GM23338 (cell line): Measurements from ENCODE around the gene PARD6A. TPM values are rescaled to one million over a fixed set of nuclear protein-coding genes. Genes with fewer than 3 reads are reported as not detected.

Source experiments
- ATAC-seq: fragments of 200-7000 bp; cut with Tn5 transposase; 3 replicates; pipeline ENCODE4 v1.9.1; 2020
- DNase-seq: peaks from one replicate; pipeline ENCODE4 v3.0.0-alpha.2; 2015; ENCODE audit warnings: low spot score
- H2AFZ ChIP-seq: fragments of 200-600 bp; sonication (generic); 2 replicates; pipeline ENCODE4 v1.8.0; 2016; ENCODE audit warnings: antibody characterized with exemption, mild to moderate bottlenecking, moderate library complexity
- H3F3A ChIP-seq: fragments of 200-600 bp; sonication (generic); replicated peaks from 2 replicates; pipeline ENCODE4 v1.8.0; 2017; ENCODE audit warnings: antibody characterized with exemption, mixed run types, low read depth
- H3K27ac ChIP-seq: fragments of 200-600 bp; sonication (generic); 2 replicates; pipeline ENCODE4 v1.6.1; 2016; ENCODE audit warnings: low read depth
- H3K27me3 ChIP-seq: fragments of 200-600 bp; sonication (generic); 2 replicates; pipeline ENCODE4 v1.8.0; 2016; ENCODE audit warnings: mild to moderate bottlenecking, mixed run types, moderate library complexity; ENCODE audit not compliant: insufficient read depth
- H3K36me3 ChIP-seq: fragments of 200-600 bp; sonication (generic); 2 replicates; pipeline ENCODE4 v1.8.0; 2016; ENCODE audit warnings: mild to moderate bottlenecking; ENCODE audit not compliant: insufficient read depth
- H3K4me1 ChIP-seq: fragments of 200-600 bp; sonication (generic); 2 replicates; pipeline ENCODE4 v1.8.0; 2016; ENCODE audit warnings: mild to moderate bottlenecking, moderate library complexity; ENCODE audit not compliant: insufficient read depth
- H3K4me2 ChIP-seq: fragments of 200-600 bp; sonication (generic); 2 replicates; pipeline ENCODE4 v1.7.1; 2017; ENCODE audit warnings: mixed run types
- H3K4me3 ChIP-seq: fragments of 200-600 bp; sonication (generic); 2 replicates; pipeline ENCODE4 v1.6.1; 2016; ENCODE audit warnings: mixed run types
- H3K79me2 ChIP-seq: fragments of 200-600 bp; sonication (generic); replicated peaks from 2 replicates; pipeline ENCODE4 v1.8.0; 2017; ENCODE audit warnings: mild to moderate bottlenecking; ENCODE audit not compliant: insufficient read depth
- H3K9me2 ChIP-seq: fragments of 200-600 bp; sonication (generic); 2 replicates; pipeline ENCODE4 v1.8.0; 2017; ENCODE audit not compliant: insufficient read depth
- H4K20me1 ChIP-seq: fragments of 200-600 bp; sonication (generic); replicated peaks from 2 replicates; pipeline ENCODE4 v1.8.0; 2017; ENCODE audit warnings: mild to moderate bottlenecking; ENCODE audit not compliant: insufficient read depth
- H3K27ac Mint-ChIP-seq: 2 replicates; pipeline ENCODE4 v1.8.0; 2020; ENCODE audit warnings: inconsistent platforms, mild to moderate bottlenecking, moderate library complexity, mixed read lengths
- H3K27me3 Mint-ChIP-seq: 3 replicates; pipeline ENCODE4 v1.8.0; 2022; ENCODE audit warnings: low read depth, mild to moderate bottlenecking, moderate library complexity, mixed read lengths, inconsistent platforms; ENCODE audit not compliant: insufficient read depth, poor library complexity
- H3K36me3 Mint-ChIP-seq: 3 replicates; pipeline ENCODE4 v1.8.0; 2021; ENCODE audit warnings: low read depth, mild to moderate bottlenecking, inconsistent platforms, moderate library complexity, mixed read lengths
- H3K4me1 Mint-ChIP-seq: 3 replicates; pipeline ENCODE4 v1.8.0; 2020; ENCODE audit warnings: mild to moderate bottlenecking, inconsistent platforms, mixed read lengths
- H3K4me3 Mint-ChIP-seq: 3 replicates; pipeline ENCODE4 v1.8.0; 2021; ENCODE audit warnings: moderate library complexity, mild to moderate bottlenecking, inconsistent platforms, mixed read lengths
- H3K9me3 Mint-ChIP-seq: 3 replicates; pipeline ENCODE4 v1.8.0; 2020; ENCODE audit warnings: moderate library complexity, mild to moderate bottlenecking, inconsistent platforms, mixed read lengths
- EZH2 ChIP-seq: fragments of 200-600 bp; sonication (generic); IDR thresholded peaks from one replicate; pipeline ENCODE4 v1.8.0; 2017; ENCODE audit warnings: antibody characterized with exemption, mild to moderate bottlenecking, low read depth; ENCODE audit not compliant: unreplicated experiment
- EZH2phosphoT487 ChIP-seq: fragments of 200-600 bp; sonication (generic); IDR thresholded peaks from one replicate; pipeline ENCODE4 v1.8.1; 2018; ENCODE audit warnings: antibody characterized with exemption; ENCODE audit not compliant: unreplicated experiment
- JUNB ChIP-seq: IDR thresholded peaks from one replicate; pipeline ENCODE4 v1.6.1; 2016; ENCODE audit warnings: antibody characterized with exemption; ENCODE audit not compliant: unreplicated experiment
- NANOG ChIP-seq: IDR thresholded peaks from 2 replicates; pipeline ENCODE4 v1.6.1; 2016; ENCODE audit warnings: antibody characterized with exemption, borderline replicate concordance
- STAT1 ChIP-seq: IDR thresholded peaks from one replicate; pipeline ENCODE4 v1.6.1; 2016; ENCODE audit warnings: antibody characterized with exemption; ENCODE audit not compliant: unreplicated experiment
- ZNF114 ChIP-seq: fragments of 250-450 bp; sonication (Bioruptor Pico); IDR thresholded peaks from 2 replicates; pipeline ENCODE4 v1.5.0; 2020; ENCODE audit warnings: mild to moderate bottlenecking, moderate library complexity
- ZNF331 ChIP-seq: fragments of 250-450 bp; sonication (Bioruptor Pico); IDR thresholded peaks from 2 replicates; pipeline ENCODE4 v1.5.0; 2020; ENCODE audit warnings: low read depth, mild to moderate bottlenecking, moderate library complexity
- ZNF462 ChIP-seq: fragments of 250-450 bp; sonication (Bioruptor Pico); IDR thresholded peaks from 2 replicates; pipeline ENCODE4 v1.5.0; 2020; ENCODE audit warnings: mild to moderate bottlenecking, moderate library complexity
- polyA plus RNA-seq: library from polyadenylated mRNA; unstranded; fragments of >200 nt; fragmentation: Nextera tagmentation; extraction: Ambion mirVana; gene quantifications from 2 replicates; pipeline ENCODE4 v1.2.1, GENCODE V29; 2016
- total RNA-seq: library from RNA; depleted of rRNA; stranded (reverse); fragments of >200 nt; shearing (Covaris generic); gene quantifications from 2 replicates; pipeline ENCODE4 v1.2.3, GENCODE V29; 2014
- TF ChIP-seq, protein P1 (sequence below), 2 experiments: fragments of 200-600 bp in 1 of 2; sonication (generic) in 1 of 2; conservative IDR thresholded peaks; 2 replicates each; pipeline versions ENCODE4 v1.5.1 to v1.6.1; 2016 to 2017; ENCODE audit warnings: antibody characterized with exemption in 2 of 2, low read depth in 2 of 2, mild to moderate bottlenecking in 2 of 2, moderate library complexity in 1 of 2
- TF ChIP-seq, protein P2 (sequence below): IDR thresholded peaks from one replicate; pipeline ENCODE4 v1.6.1; 2018; ENCODE audit warnings: antibody characterized with exemption; ENCODE audit not compliant: unreplicated experiment

PARD6A gene
- total and polyA plus RNA-seq, 2 experiments from 2014 or later = 11.1 to 15.7 TPM

GRCh38 chr16:67676516-67676915 is 15.8 kb downstream of the PARD6A start (continued):
- TF ChIP-seq, protein P1, sequence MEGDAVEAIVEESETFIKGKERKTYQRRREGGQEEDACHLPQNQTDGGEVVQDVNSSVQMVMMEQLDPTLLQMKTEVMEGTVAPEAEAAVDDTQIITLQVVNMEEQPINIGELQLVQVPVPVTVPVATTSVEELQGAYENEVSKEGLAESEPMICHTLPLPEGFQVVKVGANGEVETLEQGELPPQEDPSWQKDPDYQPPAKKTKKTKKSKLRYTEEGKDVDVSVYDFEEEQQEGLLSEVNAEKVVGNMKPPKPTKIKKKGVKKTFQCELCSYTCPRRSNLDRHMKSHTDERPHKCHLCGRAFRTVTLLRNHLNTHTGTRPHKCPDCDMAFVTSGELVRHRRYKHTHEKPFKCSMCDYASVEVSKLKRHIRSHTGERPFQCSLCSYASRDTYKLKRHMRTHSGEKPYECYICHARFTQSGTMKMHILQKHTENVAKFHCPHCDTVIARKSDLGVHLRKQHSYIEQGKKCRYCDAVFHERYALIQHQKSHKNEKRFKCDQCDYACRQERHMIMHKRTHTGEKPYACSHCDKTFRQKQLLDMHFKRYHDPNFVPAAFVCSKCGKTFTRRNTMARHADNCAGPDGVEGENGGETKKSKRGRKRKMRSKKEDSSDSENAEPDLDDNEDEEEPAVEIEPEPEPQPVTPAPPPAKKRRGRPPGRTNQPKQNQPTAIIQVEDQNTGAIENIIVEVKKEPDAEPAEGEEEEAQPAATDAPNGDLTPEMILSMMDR (conservative IDR thresholded peaks at IDR 0.05; ENCODE audit: low read depth in 2 of 2) = no peak
- TF ChIP-seq EZH2 (no peak), JUNB (no peak), ZNF114 (CRISPR knock-in tag) (no peak), ZNF331 (no peak)

DNA sequence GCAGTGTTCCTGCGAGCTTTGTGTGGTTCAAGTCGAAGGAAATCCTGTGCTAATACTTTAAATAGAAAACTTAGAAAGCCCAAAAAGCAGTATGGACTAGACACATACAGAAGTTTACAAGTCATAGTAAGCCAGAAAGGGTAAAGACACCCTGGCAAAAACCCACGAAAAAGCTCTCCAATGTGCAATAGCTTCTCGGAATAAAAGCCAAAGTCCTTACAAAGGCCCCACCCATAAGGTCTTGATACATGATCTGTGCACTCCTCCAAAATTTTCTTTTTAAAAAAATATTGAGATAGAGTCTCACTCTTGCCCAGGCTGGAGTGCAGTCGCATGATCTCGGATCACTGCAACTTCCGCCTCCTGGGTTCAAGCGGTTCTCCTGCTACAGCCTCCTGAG is 16.2 kb downstream of the PARD6A start:
- Mint-ChIP-seq H3K4me3 (no peak overlapping the region), H3K27me3 (peaks cover 15% of the 10 kb centered on the region), H3K36me3 (0 out of 3 replicates have a peak, but pooled peaks cover 3% of the 10 kb centered on the region), H3K27ac (no peak overlapping the region), H3K9me3 (no peaks in the 10 kb centered on the region), H3K4me1 (0 out of 3 replicates have a peak, but pooled peaks cover 3% of the 10 kb centered on the region)
- Histone ChIP-seq H3K9me2 (no peaks in the 10 kb centered on the region), H4K20me1 (peaks cover 2% of the 10 kb centered on the region; the same call in 1 of the 2 replicates), H3K4me1 (no peaks in the 10 kb centered on the region), H3K27me3 (no peaks in the 10 kb centered on the region), H2AFZ (no peak overlapping the region), H3K36me3 (no peaks in the 10 kb centered on the region), H3K27ac (peak overlapping the region; percentile 55; the same call in 1 of the 2 replicates), H3K4me2 (no peak overlapping the region), H3K79me2 (no peaks in the 10 kb centered on the region), H3F3A (0 out of 2 replicates have a peak, but pooled peaks cover 4% of the 10 kb centered on the region), H3K4me3 (no peak overlapping the region)
- DNase-seq (no peak), ATAC-seq (no peak)
- TF ChIP-seq ZNF331 (no peak), STAT1 (no peak), JUNB (no peak), ZNF462 (no peak), EZH2phosphoT487 (no peak), NANOG (no peak), EZH2 (no peak)
- TF ChIP-seq, protein P1 (conservative IDR thresholded peaks at IDR 0.05; ENCODE audit: low read depth in 2 of 2) = no peak
- TF ChIP-seq, protein P2, sequence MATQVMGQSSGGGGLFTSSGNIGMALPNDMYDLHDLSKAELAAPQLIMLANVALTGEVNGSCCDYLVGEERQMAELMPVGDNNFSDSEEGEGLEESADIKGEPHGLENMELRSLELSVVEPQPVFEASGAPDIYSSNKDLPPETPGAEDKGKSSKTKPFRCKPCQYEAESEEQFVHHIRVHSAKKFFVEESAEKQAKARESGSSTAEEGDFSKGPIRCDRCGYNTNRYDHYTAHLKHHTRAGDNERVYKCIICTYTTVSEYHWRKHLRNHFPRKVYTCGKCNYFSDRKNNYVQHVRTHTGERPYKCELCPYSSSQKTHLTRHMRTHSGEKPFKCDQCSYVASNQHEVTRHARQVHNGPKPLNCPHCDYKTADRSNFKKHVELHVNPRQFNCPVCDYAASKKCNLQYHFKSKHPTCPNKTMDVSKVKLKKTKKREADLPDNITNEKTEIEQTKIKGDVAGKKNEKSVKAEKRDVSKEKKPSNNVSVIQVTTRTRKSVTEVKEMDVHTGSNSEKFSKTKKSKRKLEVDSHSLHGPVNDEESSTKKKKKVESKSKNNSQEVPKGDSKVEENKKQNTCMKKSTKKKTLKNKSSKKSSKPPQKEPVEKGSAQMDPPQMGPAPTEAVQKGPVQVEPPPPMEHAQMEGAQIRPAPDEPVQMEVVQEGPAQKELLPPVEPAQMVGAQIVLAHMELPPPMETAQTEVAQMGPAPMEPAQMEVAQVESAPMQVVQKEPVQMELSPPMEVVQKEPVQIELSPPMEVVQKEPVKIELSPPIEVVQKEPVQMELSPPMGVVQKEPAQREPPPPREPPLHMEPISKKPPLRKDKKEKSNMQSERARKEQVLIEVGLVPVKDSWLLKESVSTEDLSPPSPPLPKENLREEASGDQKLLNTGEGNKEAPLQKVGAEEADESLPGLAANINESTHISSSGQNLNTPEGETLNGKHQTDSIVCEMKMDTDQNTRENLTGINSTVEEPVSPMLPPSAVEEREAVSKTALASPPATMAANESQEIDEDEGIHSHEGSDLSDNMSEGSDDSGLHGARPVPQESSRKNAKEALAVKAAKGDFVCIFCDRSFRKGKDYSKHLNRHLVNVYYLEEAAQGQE = no peak
